ENCODE data around the gene PARP16.

The PARP16 gene

DNA sequence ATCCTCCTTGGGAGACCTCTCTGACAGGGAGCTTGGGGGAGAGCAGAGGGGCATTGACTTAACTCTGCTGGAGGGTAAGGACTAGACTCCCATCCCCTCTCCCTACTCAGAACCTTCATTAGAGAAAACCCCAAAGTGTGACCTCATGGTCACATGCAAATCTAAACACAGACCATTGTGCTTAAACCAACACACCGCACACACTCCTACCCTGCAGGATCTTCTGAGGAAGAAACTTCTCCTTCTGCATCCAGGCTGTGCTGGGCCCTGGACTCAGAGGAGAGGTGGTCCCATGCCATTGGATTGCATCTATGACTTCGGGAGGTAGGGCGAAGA, 805 bp upstream of the PARP16 start:
- Histone ChIP-seq H3K27me3 (ENCODE audit: insufficient read depth, low read length) (no peaks in the 10 kb centered on the region), H3K9me3 (ENCODE audit: insufficient read depth, low read depth, low read length) (peaks cover 2% of the 10 kb centered on the region), H4K91ac (ENCODE audit: low read depth, low read length) (peak overlapping the region; percentile 41), H3K9ac (ENCODE audit: low read length) (no peak overlapping the region), H4K12ac (ENCODE audit: low read depth, low read length) (no peak overlapping the region), H3K36me3 (ENCODE audit: control insufficient read depth in 1 of 2, insufficient read depth in 2 of 2, low read length in 2 of 2) (no peaks in the 10 kb centered on the region), H3K18ac (ENCODE audit: low read length) (no peak overlapping the region), H3K79me1 (ENCODE audit: low read length) (peaks cover 8% of the 10 kb centered on the region), H3K14ac (ENCODE audit: low read length) (no peak overlapping the region), H2BK12ac (ENCODE audit: low read length) (no peak overlapping the region), H2AFZ (ENCODE audit: insufficient read depth, low read length, poor library complexity) (no peak overlapping the region), H3K79me2 (ENCODE audit: control insufficient read depth, insufficient read depth, low read length, poor library complexity) (peaks cover 2% of the 10 kb centered on the region), H3K4me2 (ENCODE audit: low read length) (peak overlapping the region; percentile 96), H3K27ac (ENCODE audit: low read depth, low read length) (no peak overlapping the region), H2BK120ac (ENCODE audit: insufficient read depth, low read length, poor library complexity) (peak overlapping the region; percentile 29), H3K4me3 (ENCODE audit: low read depth, low read length) (no peak overlapping the region), H3K4me1 (ENCODE audit: control insufficient read depth in 1 of 2, insufficient read depth in 2 of 2, low read length in 2 of 2) (peaks cover 0 to 3% of the 10 kb centered on the region in 2 experiments), H3K23ac (ENCODE audit: low read length) (no peak overlapping the region), H2AK5ac (ENCODE audit: low read length) (no peak overlapping the region), H4K8ac (ENCODE audit: low read depth, low read length) (peak overlapping the region; percentile 90), H2BK5ac (ENCODE audit: low read depth, low read length, poor library complexity) (no peak overlapping the region), H3K4ac (ENCODE audit: low read depth, low read length) (no peak overlapping the region)
- DNase-seq: peak in 1 of 2 donors; percentile 16
- no CpG with 5 or more reads among the region's 3 CpGs for WGBS (ENCODE audit: extremely low coverage, insufficient coverage, insufficient read length)

DNA sequence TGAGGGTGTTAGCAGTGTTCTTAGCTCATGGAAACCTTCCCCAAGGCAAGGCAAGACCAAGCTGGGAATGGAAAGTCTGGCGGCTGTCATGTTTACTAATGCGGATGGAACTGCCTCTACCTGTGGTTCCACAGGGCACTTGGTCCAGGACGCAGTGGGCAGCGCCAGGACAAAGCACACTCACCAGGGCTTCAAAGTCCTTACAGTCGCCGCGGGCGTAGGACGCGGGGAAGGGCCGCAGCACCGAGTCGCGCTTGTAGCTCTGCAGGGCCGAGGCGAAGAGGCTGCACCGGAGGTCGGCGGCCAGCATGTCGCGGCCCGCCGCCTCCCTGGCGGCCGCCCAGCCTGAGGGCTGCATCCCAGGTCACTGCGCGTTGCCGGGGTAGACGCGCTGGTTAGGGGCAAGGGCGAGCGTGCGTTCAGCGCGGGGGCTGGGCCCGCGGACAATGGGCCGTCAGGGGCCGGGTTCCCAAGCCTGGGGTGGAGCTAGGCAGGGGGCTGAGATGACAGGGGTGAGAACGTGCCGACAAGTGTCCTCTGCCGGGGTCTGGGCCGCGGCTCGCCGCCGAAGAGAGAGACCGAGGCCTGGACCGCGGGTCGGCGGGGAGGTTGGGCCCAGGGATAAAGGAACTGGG, 497 bp downstream of the PARP16 start:
- peak overlapping the region; percentile 72 for H4K91ac ChIP-seq (ENCODE audit: low read depth, low read length)
- H3K27ac ChIP-seq (ENCODE audit: low read depth, low read length): peak overlapping the region; percentile 66
- H2BK120ac ChIP-seq (ENCODE audit: insufficient read depth, low read length, poor library complexity): peak overlapping the region; percentile 34
- H3K9ac ChIP-seq (ENCODE audit: low read length): peak overlapping the region; percentile 64
- DNase-seq: peak; percentile 41 to 68
- peaks cover 2% of the 10 kb centered on the region for H3K79me2 ChIP-seq (ENCODE audit: control insufficient read depth, insufficient read depth, low read length, poor library complexity)
- H3K36me3 ChIP-seq (ENCODE audit: control insufficient read depth in 1 of 2, insufficient read depth in 2 of 2, low read length in 2 of 2): no peaks in the 10 kb centered on the region
- peak overlapping the region; percentile 1 for H4K12ac ChIP-seq (ENCODE audit: low read depth, low read length)
- peak overlapping the region; percentile 51 for H2AFZ ChIP-seq (ENCODE audit: insufficient read depth, low read length, poor library complexity)
- peak overlapping the region; percentile 46 for H3K14ac ChIP-seq (ENCODE audit: low read length)
- H3K79me1 ChIP-seq (ENCODE audit: low read length): peaks cover 8% of the 10 kb centered on the region
- H3K4me1 ChIP-seq (ENCODE audit: control insufficient read depth in 1 of 2, insufficient read depth in 2 of 2, low read length in 2 of 2): peaks cover 0 to 3% of the 10 kb centered on the region in 2 experiments
- H4K8ac ChIP-seq (ENCODE audit: low read depth, low read length): peak overlapping the region; percentile 64
- no peak overlapping the region for H3K4ac ChIP-seq (ENCODE audit: low read depth, low read length)
- no CpG with 5 or more reads among the region's 52 CpGs for WGBS (ENCODE audit: extremely low coverage, insufficient coverage, insufficient read length)
- peak overlapping the region; percentile 74 for H3K4me3 ChIP-seq (ENCODE audit: low read depth, low read length)
- no peak overlapping the region for H3K23ac ChIP-seq (ENCODE audit: low read length)
- H3K18ac ChIP-seq (ENCODE audit: low read length): peak overlapping the region; percentile 48
- peaks cover 2% of the 10 kb centered on the region for H3K9me3 ChIP-seq (ENCODE audit: insufficient read depth, low read depth, low read length)
- H2BK5ac ChIP-seq (ENCODE audit: low read depth, low read length, poor library complexity): peak overlapping the region; percentile 13
- H2BK12ac ChIP-seq (ENCODE audit: low read length): no peak overlapping the region
- no peak overlapping the region for H2AK5ac ChIP-seq (ENCODE audit: low read length)
- no peaks in the 10 kb centered on the region for H3K27me3 ChIP-seq (ENCODE audit: insufficient read depth, low read length)
- peak overlapping the region; percentile 96 for H3K4me2 ChIP-seq (ENCODE audit: low read length)

DNA sequence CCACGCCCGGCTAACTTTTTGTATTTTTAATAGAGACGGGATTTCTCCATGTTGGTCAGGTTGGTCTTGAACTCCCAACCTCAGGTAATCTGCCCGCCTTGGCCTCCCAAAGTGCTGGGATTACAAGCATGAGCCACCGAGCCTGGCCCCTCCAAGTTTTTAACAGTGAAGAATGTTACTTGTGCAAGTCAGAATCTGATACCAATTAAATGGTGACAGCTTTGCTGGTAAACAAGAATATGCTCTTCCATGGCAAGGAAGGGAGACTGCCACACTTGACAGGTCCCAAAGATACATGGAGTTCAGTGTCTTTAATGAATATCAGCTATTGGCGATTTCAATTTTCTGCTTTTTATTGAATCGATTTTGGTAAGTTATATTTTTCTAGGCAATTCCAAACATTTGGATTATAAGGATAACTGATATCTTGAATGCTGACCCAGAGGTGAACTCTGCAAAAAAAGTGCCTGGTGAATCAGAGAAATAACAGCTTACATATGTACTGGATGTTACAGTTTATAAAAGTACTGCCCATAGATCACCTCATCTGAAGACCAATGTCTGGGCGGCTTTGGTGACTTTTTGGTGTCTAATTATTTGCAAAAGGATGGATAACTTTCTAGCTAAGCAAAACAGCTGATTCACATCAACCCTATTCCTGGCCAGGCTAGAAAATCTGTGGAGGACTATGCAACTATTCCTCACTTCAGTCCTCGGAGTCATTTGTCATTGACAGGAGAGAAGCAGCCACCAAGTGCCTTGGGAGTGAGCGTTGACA, 1.2 kb downstream of the PARP16 start:
- DNase-seq: no peak
- peaks cover 2% of the 10 kb centered on the region for H3K79me2 ChIP-seq (ENCODE audit: control insufficient read depth, insufficient read depth, low read length, poor library complexity)
- no peak overlapping the region for H2AFZ ChIP-seq (ENCODE audit: insufficient read depth, low read length, poor library complexity)
- no peak overlapping the region for H4K8ac ChIP-seq (ENCODE audit: low read depth, low read length)
- WGBS (ENCODE audit: extremely low coverage, insufficient coverage, insufficient read length): no CpG with 5 or more reads among the region's 10 CpGs
- no peak overlapping the region for H3K14ac ChIP-seq (ENCODE audit: low read length)
- H3K4me1 ChIP-seq (ENCODE audit: control insufficient read depth in 1 of 2, insufficient read depth in 2 of 2, low read length in 2 of 2): peaks cover 0 to 6% of the 10 kb centered on the region in 2 experiments
- H3K23ac ChIP-seq (ENCODE audit: low read length): no peak overlapping the region
- H3K4me2 ChIP-seq (ENCODE audit: low read length): peak overlapping the region; percentile 96
- H2BK120ac ChIP-seq (ENCODE audit: insufficient read depth, low read length, poor library complexity): no peak overlapping the region
- H3K18ac ChIP-seq (ENCODE audit: low read length): no peak overlapping the region
- no peak overlapping the region for H4K91ac ChIP-seq (ENCODE audit: low read depth, low read length)
- no peak overlapping the region for H3K27ac ChIP-seq (ENCODE audit: low read depth, low read length)
- no peaks in the 10 kb centered on the region for H3K36me3 ChIP-seq (ENCODE audit: control insufficient read depth in 1 of 2, insufficient read depth in 2 of 2, low read length in 2 of 2)
- H3K4ac ChIP-seq (ENCODE audit: low read depth, low read length): no peak overlapping the region
- peak overlapping the region; percentile 64 for H3K9ac ChIP-seq (ENCODE audit: low read length)
- H3K4me3 ChIP-seq (ENCODE audit: low read depth, low read length): peak overlapping the region; percentile 74
- H3K27me3 ChIP-seq (ENCODE audit: insufficient read depth, low read length): no peaks in the 10 kb centered on the region
- no peak overlapping the region for H2BK12ac ChIP-seq (ENCODE audit: low read length)
- peaks cover 8% of the 10 kb centered on the region for H3K79me1 ChIP-seq (ENCODE audit: low read length)
- H4K12ac ChIP-seq (ENCODE audit: low read depth, low read length): no peak overlapping the region
- no peak overlapping the region for H2AK5ac ChIP-seq (ENCODE audit: low read length)
- H2BK5ac ChIP-seq (ENCODE audit: low read depth, low read length, poor library complexity): no peak overlapping the region
- H3K9me3 ChIP-seq (ENCODE audit: insufficient read depth, low read depth, low read length): peaks cover 2% of the 10 kb centered on the region

DNA sequence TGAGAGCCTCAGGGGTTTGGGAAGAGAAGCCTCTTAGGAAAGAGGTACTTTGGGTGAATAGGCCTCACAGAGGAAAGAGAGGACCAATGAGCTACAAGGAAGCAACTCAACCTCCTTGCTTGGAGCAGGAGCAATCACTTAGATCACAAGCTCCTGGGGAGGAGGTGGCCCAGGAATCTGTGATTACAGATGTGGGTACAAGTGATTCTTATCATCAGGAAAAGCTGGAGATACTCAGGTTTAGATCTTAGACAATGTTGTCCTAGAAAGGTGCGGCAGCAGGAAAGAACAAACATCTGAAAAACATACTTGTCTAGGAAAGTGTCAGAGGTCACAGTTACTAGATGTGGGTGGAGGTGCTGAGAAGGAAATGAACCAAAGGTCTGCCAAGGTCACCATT, 8.2 kb downstream of the PARP16 start:
- Histone ChIP-seq H3K14ac (ENCODE audit: low read length) (no peak overlapping the region), H3K23ac (ENCODE audit: low read length) (no peak overlapping the region), H3K27me3 (ENCODE audit: insufficient read depth, low read length) (no peaks in the 10 kb centered on the region), H3K79me2 (ENCODE audit: control insufficient read depth, insufficient read depth, low read length, poor library complexity) (no peaks in the 10 kb centered on the region), H3K4me2 (ENCODE audit: low read length) (no peak overlapping the region), H3K9me3 (ENCODE audit: insufficient read depth, low read depth, low read length) (no peaks in the 10 kb centered on the region), H3K79me1 (ENCODE audit: low read length) (no peaks in the 10 kb centered on the region), H4K8ac (ENCODE audit: low read depth, low read length) (no peak overlapping the region), H3K9ac (ENCODE audit: low read length) (no peak overlapping the region), H3K4me1 (ENCODE audit: control insufficient read depth in 1 of 2, insufficient read depth in 2 of 2, low read length in 2 of 2) (peaks cover 0 to 3% of the 10 kb centered on the region in 2 experiments), H3K36me3 (ENCODE audit: control insufficient read depth in 1 of 2, insufficient read depth in 2 of 2, low read length in 2 of 2) (no peaks in the 10 kb centered on the region), H2BK12ac (ENCODE audit: low read length) (no peak overlapping the region), H3K18ac (ENCODE audit: low read length) (no peak overlapping the region), H3K27ac (ENCODE audit: low read depth, low read length) (no peak overlapping the region), H4K91ac (ENCODE audit: low read depth, low read length) (no peak overlapping the region), H3K4me3 (ENCODE audit: low read depth, low read length) (no peak overlapping the region), H3K4ac (ENCODE audit: low read depth, low read length) (no peak overlapping the region), H2AK5ac (ENCODE audit: low read length) (no peak overlapping the region), H2BK120ac (ENCODE audit: insufficient read depth, low read length, poor library complexity) (no peak overlapping the region), H4K12ac (ENCODE audit: low read depth, low read length) (no peak overlapping the region), H2AFZ (ENCODE audit: insufficient read depth, low read length, poor library complexity) (no peak overlapping the region), H2BK5ac (ENCODE audit: low read depth, low read length, poor library complexity) (no peak overlapping the region)
- no CpG with 5 or more reads among the region's 1 CpG for WGBS (ENCODE audit: extremely low coverage, insufficient coverage, insufficient read length)
- DNase-seq: no peak
